A673 (cell line): ENCODE results near the gene ASTN2. TPM values are rescaled to one million over a fixed set of nuclear protein-coding genes. Genes with fewer than 3 reads are reported as not detected.
A peak's percentile ranks its signal among the peaks of the same experiment; 100 is the strongest.

Experiments
- BruUV-seq: library from RNA; stranded (reverse); fragments of 400-500 nt; replicated peaks from 2 replicates; lab custom pipeline; 2021; lab: Mats Ljungman, UMichigan
- CTCF ChIA-PET: fragments of 300-600 bp; sonication (Branson Sonifier 250); formaldehyde crosslinking; loops from one replicate; lab custom pipeline; 2022; ENCODE audit warnings: antibody characterized with exemption; lab: Charles Lee
- POLR2A ChIA-PET: fragments of 300-600 bp; sonication (Branson Sonifier 250); formaldehyde crosslinking; loops from one replicate; lab custom pipeline; 2022; ENCODE audit warnings: antibody characterized with exemption; ENCODE audit not compliant: low non-redundant PET; lab: Charles Lee
- DNase-seq: peaks from one replicate; pipeline ENCODE4 v3.0.0-alpha.2; 2015; ENCODE audit warnings: low spot score
- H3K27ac ChIP-seq: fragments of 200-600 bp; sonication (generic); 2 replicates; pipeline ENCODE4 v1.5.1; 2016; ENCODE audit warnings: mixed run types, low read depth, mild to moderate bottlenecking, mixed read lengths, antibody characterized with exemption, low read length; ENCODE audit not compliant: poor library complexity, severe bottlenecking
- H3K27me3 ChIP-seq: fragments of 200-600 bp; sonication (generic); replicated peaks from 2 replicates; pipeline ENCODE4 v1.6.1; 2017; ENCODE audit warnings: mixed run types, low read depth, mild to moderate bottlenecking, mixed read lengths, antibody characterized with exemption, low read length; ENCODE audit not compliant: insufficient read depth, poor library complexity
- H3K36me3 ChIP-seq: fragments of 200-600 bp; sonication (generic); 2 replicates; pipeline ENCODE4 v1.6.1; 2016; ENCODE audit warnings: mixed run types, mild to moderate bottlenecking, mixed read lengths, antibody characterized with exemption, low read length; ENCODE audit not compliant: insufficient read depth, poor library complexity, severe bottlenecking
- H3K4me1 ChIP-seq: fragments of 200-600 bp; sonication (generic); 2 replicates; pipeline ENCODE4 v1.6.1; 2017; ENCODE audit warnings: mixed run types, mild to moderate bottlenecking, mixed read lengths, antibody characterized with exemption, low read length; ENCODE audit not compliant: insufficient read depth, poor library complexity, severe bottlenecking
- H3K4me3 ChIP-seq: fragments of 200-600 bp; sonication (generic); 2 replicates; pipeline ENCODE4 v1.5.1; 2016; ENCODE audit warnings: low read depth, mixed run types, mild to moderate bottlenecking, mixed read lengths, low read length; ENCODE audit not compliant: poor library complexity, severe bottlenecking
- H3K9me3 ChIP-seq: fragments of 200-600 bp; sonication (generic); 2 replicates; pipeline ENCODE4 v1.6.1; 2016; ENCODE audit warnings: mixed run types, low read depth, mild to moderate bottlenecking, mixed read lengths, antibody characterized with exemption, low read length; ENCODE audit not compliant: poor library complexity, severe bottlenecking
- EZH2 ChIP-seq: fragments of 200-600 bp; sonication (generic); IDR thresholded peaks from 2 replicates; pipeline ENCODE4 v1.6.1; 2017; ENCODE audit warnings: borderline replicate concordance, low read depth, mild to moderate bottlenecking, mixed read lengths, antibody characterized with exemption, low read length; ENCODE audit not compliant: poor library complexity, severe bottlenecking
- intact Hi-C: fragments of 100-400 bp; cut with micrococcal nuclease; formaldehyde crosslinking; loops from one replicate; pipeline ENCODE4 v1.10.0; 2022; ENCODE audit not compliant: unreplicated experiment
- total RNA-seq: library from RNA; stranded (reverse); gene quantifications from 2 replicates; pipeline ENCODE4 v1.2.3, GENCODE V29; 2021
- TF ChIP-seq, protein P1 (sequence below): fragments of 300-800, 200-600 bp; sonication (generic); conservative IDR thresholded peaks from 2 replicates; pipeline ENCODE4 v1.5.1; 2017; ENCODE audit warnings: low read depth, mild to moderate bottlenecking, antibody characterized with exemption, low read length, moderate library complexity, mixed read lengths

Gene ASTN2
- total RNA-seq, 1 experiment from 2014 or later: 3.4 TPM

DNA sequence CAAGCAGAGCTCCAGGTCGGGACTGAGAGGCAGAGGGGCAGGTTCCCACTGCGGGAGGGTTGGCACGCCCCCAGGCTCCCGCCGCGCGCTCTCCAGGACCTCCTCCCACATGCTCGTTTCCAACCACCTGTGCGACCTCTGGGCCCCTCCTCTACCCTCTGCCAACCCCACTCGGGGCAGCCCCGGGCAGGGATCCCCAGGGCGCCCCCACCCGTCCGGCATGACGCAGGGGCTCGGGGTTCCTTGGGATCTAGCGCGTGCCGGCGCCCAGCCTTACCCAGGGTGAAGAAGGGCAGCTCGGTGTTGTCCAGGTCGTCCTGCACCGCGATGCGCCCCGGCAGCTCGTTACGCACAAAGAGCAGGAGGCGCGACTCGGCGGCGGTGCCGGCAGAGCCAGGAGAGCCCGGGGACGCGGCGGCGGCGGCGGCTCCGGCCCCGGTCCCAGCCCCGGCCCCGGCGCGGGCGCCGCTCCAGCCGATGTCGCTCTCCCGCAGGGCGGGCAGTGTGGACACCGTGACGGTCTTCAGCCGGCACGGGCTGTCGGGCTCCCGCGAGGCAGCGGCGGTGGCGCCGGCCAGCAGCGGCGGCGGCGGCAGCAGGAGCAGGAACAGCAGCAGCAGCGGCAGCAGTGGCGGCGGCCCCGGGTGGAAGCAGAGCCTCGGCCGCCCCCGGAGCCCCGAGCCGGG lies 494 bp downstream of the ASTN2 start:
- BruUV-seq: no TSS peak
- ChIA-PET POLR2A (no interaction called here), CTCF (no interaction called here)
- Histone ChIP-seq H3K27ac (no peak overlapping the region), H3K4me1 (no peaks in the 10 kb centered on the region), H3K27me3 (peaks cover 86% of the 10 kb centered on the region), H3K4me3 (peak overlapping the region; percentile 31), H3K36me3 (no peaks in the 10 kb centered on the region), H3K9me3 (no peaks in the 10 kb centered on the region)
- no peak for DNase-seq
- intact Hi-C loops: loop anchor here (5.0 kb wide), 2 partner anchors 257 to 337 kb away; no protein-coding TSS in a partner anchor
- TF ChIP-seq, protein P1, sequence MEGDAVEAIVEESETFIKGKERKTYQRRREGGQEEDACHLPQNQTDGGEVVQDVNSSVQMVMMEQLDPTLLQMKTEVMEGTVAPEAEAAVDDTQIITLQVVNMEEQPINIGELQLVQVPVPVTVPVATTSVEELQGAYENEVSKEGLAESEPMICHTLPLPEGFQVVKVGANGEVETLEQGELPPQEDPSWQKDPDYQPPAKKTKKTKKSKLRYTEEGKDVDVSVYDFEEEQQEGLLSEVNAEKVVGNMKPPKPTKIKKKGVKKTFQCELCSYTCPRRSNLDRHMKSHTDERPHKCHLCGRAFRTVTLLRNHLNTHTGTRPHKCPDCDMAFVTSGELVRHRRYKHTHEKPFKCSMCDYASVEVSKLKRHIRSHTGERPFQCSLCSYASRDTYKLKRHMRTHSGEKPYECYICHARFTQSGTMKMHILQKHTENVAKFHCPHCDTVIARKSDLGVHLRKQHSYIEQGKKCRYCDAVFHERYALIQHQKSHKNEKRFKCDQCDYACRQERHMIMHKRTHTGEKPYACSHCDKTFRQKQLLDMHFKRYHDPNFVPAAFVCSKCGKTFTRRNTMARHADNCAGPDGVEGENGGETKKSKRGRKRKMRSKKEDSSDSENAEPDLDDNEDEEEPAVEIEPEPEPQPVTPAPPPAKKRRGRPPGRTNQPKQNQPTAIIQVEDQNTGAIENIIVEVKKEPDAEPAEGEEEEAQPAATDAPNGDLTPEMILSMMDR: 0 out of 2 replicates have a peak, but pooled peaks have one; percentile 11
- TF ChIP-seq EZH2: peak; percentile 85

DNA sequence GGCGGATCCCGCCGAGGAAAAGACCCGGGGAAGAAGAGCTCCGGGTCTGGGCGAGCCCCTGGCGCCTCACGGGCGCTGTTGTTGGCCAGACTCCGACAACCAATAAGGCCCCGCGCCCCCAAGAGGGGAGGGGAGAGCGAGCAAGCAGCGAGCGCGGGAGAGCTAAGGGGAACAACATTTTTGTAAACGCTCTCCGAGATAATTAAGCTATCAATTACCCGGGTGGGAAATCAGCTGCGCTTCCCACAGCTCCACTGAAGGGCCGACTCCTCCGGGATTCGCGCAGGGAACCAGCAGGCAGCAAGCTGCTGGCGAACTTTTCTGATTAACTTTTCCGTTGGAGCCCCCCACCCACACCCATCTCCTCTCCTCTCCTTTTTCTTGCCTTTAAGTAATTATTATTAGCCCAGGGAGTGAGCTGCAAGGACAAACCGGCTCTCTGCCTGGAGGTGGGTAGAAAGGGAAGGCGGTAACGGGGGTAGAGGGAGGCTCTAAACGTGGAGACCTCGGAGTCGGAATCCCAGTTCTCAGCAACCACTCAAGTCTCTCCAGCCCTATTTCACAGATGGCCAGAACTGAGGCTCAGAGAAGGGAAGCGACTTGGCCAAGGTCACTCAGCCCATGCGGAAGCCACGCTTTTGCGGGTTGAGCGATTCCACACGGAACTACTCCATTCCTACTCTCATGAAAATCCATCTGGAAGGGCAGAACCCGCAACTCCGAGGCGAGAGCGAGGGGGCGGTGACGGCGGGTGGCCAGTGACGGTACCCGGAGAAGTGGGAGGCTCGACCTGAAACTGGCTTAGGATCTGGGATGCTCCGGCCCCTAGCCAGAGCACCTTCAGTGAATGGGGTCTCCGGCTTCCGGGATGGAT lies 1.3 kb downstream of the ASTN2 start:
- no TSS peak for BruUV-seq
- ChIA-PET POLR2A (no interaction called here), CTCF (no interaction called here)
- Histone ChIP-seq H3K4me3 (no peak overlapping the region), H3K27ac (no peak overlapping the region), H3K27me3 (peaks cover 84% of the 10 kb centered on the region), H3K9me3 (no peaks in the 10 kb centered on the region), H3K36me3 (no peaks in the 10 kb centered on the region), H3K4me1 (no peaks in the 10 kb centered on the region)
- DNase-seq: peak; percentile 23
- intact Hi-C loops: loop anchor here (5.0 kb wide), 2 partner anchors 256 to 336 kb away; no protein-coding TSS in a partner anchor
- peak; percentile 96 for TF ChIP-seq EZH2
- TF ChIP-seq, protein P1: no peak

- H3K27me3 ChIP-seq: peaks cover 87% of the 10 kb centered on the region
- intact Hi-C loops: loop anchor here (5.0 kb wide), 2 partner anchors 256 to 336 kb away; no protein-coding TSS in a partner anchor
- DNase-seq: no peak
- no peak overlapping the region for H3K4me3 ChIP-seq
- H3K36me3 ChIP-seq: no peaks in the 10 kb centered on the region
- no TSS peak for BruUV-seq
- no peak for TF ChIP-seq EZH2
- TF ChIP-seq, protein P1: no peak
- H3K9me3 ChIP-seq: no peaks in the 10 kb centered on the region
- H3K27ac ChIP-seq: no peak overlapping the region
- ChIA-PET CTCF (no interaction called here), POLR2A (no interaction called here)
- no peaks in the 10 kb centered on the region for H3K4me1 ChIP-seq
Measured at GRCh38 chr9:117412841-117413240, 2.0 kb downstream of the ASTN2 start.
